Hindlimb muscle (tissue), 1 donor: ENCODE results near the gene RNF151. TPM values are rescaled to one million over a fixed set of nuclear protein-coding genes. Genes with fewer than 3 reads are reported as not detected.

Experiments
- DNase-seq: peaks from one replicate; pipeline ENCODE4 v3.0.0-alpha.2; 2013
- polyA plus RNA-seq: library from polyadenylated mRNA; unstranded; fragments of 120-200 nt; gene quantifications from one replicate; pipeline ENCODE4 v1.2.1, GENCODE V29; 2013; ENCODE audit not compliant: insufficient read length

Gene RNF151
- polyA plus RNA-seq, 1 donor: not detected

DNA sequence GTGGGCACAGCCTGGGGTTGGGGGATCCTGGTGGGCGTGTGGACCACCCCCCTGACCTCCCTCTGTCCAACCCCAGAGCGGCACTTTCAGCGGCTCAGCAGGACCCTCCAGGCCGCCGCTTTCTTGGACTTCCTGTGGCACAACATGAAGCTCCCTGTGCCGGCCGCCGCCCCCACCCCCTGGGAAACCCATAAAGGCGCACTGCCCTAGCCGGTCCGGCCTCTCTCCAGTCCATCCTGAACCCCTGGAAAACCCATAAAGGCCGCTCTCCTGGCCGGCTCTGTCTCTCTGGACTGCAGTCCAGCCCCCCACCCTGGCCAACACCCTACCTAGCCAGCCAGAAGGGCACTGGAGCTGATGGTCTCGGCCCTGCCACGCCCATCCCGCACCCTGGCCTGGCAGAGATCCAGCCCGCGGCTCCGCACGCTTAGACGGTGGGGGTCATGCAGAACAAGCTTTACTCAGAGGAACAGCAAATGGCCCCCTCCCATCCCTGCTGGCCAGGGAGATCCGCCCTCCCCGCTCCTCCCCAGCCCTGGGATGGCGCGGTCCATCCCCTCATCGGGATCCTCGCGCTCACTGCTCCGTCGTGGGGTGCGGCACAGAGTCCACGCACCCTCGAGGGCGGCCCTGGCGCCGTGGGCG is 11.9 kb downstream of the RNF151 start:
- DNase-seq: no peak

DNA sequence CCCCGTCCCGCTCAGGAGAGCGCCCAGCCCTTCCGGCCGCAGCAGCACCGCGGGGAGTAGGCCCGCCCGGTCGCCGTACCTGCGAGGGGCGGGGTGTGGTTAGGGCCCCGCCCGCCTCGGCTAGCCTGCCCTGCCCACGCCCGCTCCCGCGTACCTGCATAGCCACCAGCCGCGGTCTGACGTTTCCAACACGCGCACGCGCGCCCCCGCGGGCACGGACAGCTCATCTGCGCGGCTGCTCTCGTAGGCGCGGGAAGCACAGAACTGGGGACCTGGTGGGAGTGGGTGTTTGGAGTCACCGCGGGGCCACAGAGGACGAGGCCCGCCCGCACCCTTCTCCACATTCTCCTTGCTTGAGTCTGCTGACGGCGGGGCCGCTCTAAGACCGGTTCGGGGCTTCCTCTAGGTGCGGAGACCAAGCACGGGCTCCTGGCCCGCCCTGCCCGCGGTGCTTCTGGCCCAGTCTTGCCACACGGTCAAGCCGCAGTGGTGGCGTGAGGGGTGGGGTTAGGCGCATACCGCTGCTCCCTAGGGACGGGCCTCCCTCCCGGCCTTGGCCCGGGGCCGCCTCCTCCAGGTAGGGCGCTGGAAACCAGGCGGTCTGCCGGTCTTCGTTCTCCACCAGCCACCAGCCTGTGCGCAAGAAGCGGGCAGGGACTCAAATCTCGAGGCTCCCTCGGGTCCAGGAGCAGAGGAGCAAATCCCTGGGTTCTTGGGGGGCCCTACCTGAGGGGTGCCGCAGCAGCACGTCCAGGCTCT is 12.8 kb downstream of the RNF151 start:
- no peak for DNase-seq

DNA sequence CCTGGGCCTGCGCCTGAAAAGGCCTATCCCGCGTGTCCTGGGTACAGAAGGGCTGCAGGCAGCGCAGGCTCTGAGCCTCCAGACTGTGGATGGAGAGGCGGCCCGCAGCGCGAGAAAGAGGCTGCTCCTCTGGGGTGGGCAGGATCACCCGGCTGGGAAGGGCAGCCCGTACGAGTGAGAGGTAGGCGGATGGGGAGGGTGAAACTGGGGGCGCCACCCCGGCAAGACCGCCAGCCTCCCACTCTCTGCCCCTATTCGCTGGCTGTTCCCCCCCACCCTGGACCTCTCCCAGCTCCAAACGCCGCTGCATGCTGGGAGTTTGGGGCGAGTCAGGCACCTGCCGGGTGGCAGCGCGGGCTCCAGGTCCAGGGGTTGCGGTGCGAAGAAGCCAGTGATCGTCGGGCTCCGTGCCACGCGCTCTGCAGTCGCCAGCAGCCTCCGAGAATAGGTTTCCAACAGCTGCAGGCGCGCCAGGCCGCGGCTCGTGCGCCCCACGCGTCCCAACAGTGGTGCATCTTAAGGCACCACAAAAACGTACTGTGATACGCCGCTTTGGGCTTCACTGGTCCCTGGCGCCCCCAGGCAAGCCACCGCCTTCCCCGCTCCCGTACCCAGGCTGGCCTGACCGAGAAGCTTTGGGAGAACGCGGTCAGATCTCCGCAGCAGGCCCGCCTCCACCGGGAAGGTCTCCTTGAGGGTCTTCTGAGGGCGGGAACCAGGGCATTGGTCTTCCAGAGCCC is 13.5 kb downstream of the RNF151 start:
- no peak for DNase-seq

DNA sequence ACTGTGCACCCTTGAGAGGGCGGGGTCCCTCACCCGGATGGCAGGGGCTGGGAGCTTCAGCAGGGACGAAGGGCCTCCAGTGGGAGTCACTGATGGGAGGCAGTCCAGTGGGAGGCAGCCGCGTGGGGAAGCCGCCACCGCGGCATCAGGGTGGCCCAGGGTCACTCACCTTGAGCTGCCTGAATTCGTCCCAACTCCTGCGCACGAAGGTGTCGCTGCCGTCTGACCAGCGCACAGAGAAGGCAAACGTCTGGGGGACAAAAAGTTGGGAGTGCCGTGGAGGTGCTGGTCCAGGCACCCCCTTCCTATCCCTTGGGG is 14.1 kb downstream of the RNF151 start:
- DNase-seq: no peak

- DNase-seq: no peak
Measured at GRCh38 chr16:1981398-1981836, 14.8 kb downstream of the RNF151 start, which contains the start of gene NOXO1. TSS of gene NOXO1 (minus strand) at chr16:1981469. CDS start at chr16:1981179, 290 bp downstream.

- no peak for DNase-seq
Measured at GRCh38 chr16:1982013-1982433, 15.4 kb downstream of the RNF151 start.

DNA sequence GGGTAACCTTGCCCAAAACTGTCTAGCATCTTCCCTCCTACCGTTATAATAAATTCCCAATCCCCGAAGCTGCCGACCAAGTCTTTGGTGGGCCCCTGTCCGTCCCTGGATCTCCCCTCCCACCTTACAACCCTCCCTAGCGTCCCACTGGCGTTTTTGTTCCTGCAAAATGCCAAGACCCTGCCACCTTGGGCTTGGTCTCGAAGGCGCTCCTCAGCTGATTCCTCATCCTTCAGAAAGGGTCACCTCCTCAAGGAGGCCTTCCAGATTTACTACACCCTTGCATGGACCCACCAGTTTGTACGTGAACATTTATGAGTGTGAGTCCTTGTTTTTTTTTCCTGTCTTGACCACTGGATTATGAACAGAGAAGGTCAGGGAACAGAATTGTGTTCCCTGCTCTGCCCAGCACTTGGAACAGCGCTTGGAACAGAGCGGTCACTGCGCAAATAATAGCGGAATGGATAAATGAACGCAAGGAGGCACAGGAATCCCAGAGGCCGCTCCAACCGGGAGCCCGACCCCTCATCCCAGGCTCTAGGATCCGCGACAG is 16.4 kb downstream of the RNF151 start:
- no peak for DNase-seq

DNA sequence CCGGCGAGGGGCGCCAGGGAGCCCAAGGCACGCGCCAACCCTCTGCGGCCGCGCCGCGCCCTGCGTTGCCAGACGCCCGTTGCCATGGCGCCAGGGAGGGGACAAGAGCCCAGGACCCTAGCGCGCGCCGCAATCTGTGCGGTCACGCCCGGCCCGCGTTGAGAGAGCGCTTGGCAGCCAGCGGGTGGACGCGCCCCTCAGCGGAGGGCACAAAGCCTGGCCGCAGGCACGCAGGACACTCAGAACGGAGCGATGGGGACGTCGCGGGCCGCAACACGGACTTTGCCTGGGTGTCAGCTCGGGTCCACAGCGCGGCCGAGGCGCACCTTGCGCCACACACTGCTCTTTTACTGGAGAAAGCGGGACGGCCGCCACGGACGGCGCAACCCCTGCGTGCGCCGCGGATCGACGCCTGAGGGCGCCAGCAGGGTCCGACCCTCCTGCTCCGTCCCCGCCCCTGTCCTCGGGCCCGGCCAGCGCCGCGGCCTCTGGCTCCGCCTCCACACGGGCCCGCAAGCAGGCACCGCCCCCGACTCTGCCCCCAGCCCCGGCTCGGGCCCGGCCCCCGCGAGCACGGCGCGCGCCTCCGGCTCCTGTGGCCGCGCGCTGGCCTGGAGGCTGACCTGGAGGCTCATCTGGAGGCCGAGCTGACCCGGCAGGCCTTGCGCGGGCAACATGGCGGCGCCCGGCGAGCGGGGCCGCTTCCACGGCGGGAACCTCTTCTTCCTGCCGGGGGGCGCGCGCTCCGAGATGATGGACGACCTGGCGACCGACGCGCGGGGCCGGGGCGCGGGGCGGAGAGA is 17.1 kb downstream of the RNF151 start, which contains the start of gene GFER:
GFER (plus strand) TSS at position 650 of the 803 bp plus-strand sequence; CDS start at position 676, 26 bp downstream.
- DNase-seq: peak; percentile 94

GRCh38 chr16:1984347-1985225 is 17.9 kb downstream of the RNF151 start:
- no peak for DNase-seq

DNA sequence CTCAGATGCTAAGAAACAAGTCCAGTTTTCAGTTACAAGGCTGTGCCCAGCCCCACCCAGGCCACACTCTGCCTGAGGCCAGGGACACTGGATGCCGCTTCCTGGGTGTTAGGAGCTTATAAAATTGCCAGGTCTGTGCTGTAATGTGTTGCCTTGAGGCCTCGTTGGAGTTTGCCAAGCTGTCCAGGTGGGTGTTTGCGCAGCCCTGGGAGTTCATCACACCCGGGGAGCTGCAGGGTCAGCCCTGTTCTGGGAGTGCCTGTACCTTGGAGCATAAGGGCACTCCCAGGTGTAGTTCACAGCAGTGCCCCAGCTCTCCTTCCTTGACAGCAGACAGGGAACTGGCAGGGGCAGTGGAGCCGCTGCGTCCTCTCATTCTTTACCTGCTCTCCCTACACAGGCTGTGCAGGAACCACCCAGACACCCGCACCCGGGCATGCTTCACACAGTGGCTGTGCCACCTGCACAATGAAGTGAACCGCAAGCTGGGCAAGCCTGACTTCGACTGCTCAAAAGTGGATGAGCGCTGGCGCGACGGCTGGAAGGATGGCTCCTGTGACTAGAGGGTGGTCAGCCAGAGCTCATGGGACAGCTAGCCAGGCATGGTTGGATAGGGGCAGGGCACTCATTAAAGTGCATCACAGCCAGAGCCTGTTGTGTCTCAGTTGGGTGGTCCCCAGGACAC is 19.0 kb downstream of the RNF151 start:
- DNase-seq: no peak

- no peak for DNase-seq
Measured at GRCh38 chr16:1987198-1987597, 20.5 kb downstream of the RNF151 start.

DNA sequence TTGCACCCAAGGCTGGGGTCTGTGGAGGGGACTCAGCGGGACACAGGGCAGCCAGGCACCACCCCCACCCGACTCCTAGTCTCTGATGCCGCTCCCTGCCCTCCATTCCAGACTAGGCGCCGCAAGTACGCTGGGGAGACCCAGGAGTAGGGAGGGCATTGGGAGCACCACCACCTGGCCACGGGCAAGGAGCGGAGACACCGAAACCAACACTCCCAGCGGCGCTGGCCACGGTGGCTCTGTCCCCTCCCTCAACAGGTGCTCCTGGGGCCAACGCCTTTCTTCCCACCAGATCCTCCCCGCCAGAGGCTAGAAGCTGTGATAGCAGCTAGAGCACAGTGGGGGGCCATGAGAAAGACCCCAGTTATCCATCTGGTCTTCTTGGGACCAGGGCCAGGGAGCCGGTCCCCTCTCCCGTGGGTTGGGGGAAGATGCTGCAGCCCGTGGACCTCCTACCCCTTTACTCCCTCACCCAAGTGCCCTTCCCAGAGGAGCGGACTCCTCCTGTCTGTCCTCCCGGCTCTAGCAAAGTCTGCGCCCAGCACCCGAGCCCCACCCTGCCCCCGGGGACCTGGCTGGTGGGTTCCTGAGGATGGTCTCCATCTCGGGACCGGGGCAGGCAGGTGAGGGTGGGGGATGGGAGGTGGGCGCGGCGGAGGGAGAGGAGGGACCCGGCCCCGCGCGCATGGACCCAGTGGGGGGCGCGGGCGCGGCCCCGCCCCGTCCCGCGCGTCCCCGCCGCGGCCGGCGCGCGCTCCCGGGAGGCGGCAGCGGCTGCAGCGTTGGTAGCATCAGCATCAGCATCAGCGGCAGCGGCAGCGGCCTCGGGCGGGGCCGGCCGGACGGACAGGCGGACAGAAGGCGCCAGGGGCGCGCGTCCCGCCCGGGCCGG is 22.8 kb downstream of the RNF151 start, which contains the start of gene SYNGR3:
SYNGR3 (plus strand) TSS at position 762 of the 892 bp plus-strand sequence. CDS start 133 bp downstream, outside the sequence.
- DNase-seq: no peak

DNA sequence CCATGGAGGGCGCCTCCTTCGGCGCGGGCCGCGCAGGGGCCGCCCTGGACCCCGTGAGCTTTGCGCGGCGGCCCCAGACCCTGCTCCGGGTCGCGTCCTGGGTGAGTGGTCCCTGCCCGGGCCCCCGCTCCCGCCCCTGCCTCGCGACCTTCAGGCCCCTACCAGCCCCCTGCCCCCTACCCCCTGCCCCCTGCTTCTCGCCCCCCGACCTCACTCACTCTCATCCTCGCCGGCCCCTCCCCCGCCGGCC is 23.4 kb downstream of the RNF151 start:
- DNase-seq: no peak

- no peak for DNase-seq
Measured at GRCh38 chr16:1990351-1991134, 23.9 kb downstream of the RNF151 start.

DNA sequence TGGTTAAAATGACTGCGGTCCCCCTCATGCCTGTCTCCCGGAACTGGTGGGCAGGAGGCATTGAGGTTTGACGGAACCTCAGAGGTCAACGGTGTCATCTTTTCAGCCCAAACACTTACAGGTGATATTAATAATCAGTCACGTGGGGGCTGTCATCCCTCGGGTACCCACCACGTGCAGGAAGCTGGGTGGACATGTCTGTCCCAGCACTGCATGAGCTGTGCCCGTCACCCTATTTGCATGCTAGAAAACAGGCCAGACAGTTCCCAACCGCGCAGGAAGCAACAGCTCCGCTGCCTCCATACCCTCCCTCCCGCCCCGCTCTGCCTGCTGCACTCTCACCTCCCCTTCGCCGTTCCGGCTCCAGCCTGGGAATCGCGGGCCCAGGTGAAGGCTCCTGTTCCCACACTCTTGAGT is 24.5 kb downstream of the RNF151 start:
- no peak for DNase-seq

DNA sequence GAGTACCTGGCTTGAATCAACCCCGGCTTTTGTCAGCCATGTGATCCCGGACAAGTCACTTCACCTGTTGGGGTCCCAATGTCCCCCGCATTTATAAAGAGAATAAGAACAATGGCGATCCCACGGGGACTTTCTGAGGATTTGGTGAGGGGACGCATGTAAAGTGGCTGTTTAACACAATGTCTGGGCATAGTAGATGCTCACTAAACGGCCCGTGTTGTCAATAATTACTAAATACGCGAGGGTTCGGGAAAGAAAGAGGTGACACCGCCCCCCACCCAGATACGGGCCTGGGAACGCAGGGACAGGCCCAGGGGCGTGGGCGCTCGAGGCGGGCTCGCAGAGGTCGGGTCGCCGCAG is 24.9 kb downstream of the RNF151 start:
- DNase-seq: no peak

GRCh38 chr16:1991948-1992703 is 25.5 kb downstream of the RNF151 start:
- DNase-seq: peak; percentile 85

DNA sequence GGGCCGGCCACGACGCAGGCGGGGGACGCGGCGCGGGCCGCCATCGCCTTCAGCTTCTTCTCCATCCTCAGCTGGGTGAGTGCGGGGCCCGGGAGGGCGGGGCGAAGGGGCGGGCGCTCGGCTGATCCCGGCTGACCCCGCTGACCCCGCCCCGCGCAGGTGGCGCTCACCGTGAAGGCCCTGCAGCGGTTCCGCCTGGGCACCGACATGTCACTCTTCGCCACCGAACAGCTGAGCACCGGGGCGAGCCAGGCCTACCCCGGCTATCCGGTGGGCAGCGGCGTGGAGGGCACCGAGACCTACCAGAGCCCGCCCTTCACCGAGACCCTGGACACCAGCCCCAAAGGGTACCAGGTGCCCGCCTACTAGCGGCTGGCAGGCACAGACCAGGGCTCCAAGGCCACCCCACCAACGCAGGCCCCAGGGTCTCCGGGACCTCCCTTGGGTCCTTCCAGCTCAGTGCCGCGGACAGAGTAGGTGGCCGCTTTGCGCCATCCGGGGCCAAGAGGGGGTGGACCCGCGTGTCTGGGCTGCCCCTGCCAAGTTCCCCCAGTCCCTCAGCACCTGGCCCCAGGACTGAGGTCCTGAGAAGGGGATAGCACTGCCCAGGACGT is 26.2 kb downstream of the RNF151 start:
- DNase-seq: no peak
